ENCODE measurements around the gene PRSS36. TPM values are rescaled to one million over a fixed set of nuclear protein-coding genes. Genes with fewer than 3 reads are reported as not detected.

PRSS36 gene
- total RNA-seq, 1 experiment from 2014 or later = 4.1 TPM

DNA sequence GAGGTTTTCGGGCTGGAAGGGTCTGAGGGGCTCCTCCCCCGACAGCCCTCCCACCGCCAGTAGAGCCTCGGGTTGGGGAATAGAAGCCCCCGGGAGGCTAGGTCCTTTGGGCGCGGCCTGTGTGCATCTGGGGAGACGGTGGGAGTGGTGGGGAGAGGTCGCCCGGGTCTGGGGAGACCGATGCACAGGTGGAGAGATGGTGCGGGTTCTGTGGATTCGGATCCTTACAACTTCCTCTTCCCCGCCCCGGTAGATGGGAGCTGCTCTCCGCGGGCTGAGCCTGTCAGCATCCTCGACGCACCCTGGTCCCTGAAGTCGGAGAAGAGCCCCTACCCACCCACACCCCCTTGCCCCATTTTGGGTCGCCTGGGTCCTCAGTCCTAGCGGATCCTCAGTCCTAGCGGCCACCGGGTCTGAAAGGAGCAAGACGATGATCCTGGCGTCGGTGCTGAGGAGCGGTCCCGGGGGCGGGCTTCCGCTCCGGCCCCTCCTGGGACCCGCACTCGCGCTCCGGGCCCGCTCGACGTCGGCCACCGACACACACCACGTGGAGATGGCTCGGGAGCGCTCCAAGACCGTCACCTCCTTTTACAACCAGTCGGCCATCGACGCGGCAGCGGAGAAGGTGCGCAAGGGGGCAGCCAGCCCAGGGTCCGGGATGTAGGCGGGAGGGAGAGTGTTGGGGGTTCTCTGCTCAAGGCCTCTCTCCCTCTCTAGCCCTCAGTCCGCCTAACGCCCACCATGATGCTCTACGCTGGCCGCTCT is 40.9 kb downstream of the PRSS36 start:
- peak overlapping the region; percentile 91 for H2AFZ ChIP-seq
- CTCF ChIA-PET = no interaction called here
- peaks cover 15% of the 10 kb centered on the region for H3K4me1 ChIP-seq (replicated peaks; ENCODE audit: insufficient read depth)
- no peak overlapping the region for H3K27ac ChIP-seq
- H3K36me3 ChIP-seq (ENCODE audit: low read depth) = no peaks in the 10 kb centered on the region; the same call in 1 of the 2 replicates
- H3K27me3 ChIP-seq (ENCODE audit: insufficient read depth, low read depth) = no peaks in the 10 kb centered on the region
- H3K4me2 ChIP-seq = peak overlapping the region; percentile 99
- POLR2A ChIA-PET (ENCODE audit: unreplicated experiment) = interaction anchor here (0.6 kb wide), 2 partner anchors 25 to 301 kb away, joined by 3 read pairs; no protein-coding TSS in a partner anchor
- intact Hi-C loops (cut with micrococcal nuclease; ENCODE audit: unreplicated experiment) = loop anchor here (5.0 kb wide), 1 partner anchor 33 kb away; no protein-coding TSS in a partner anchor
- H3F3A ChIP-seq (ENCODE audit: insufficient read depth, low read depth) = peaks cover 32% of the 10 kb centered on the region
- TSS peak; percentile 29 for BruUV-seq (replicated peaks)
- no peaks in the 10 kb centered on the region for H3K9me3 ChIP-seq (ENCODE audit: insufficient read depth, low read depth)
- H3K4me3 ChIP-seq = peak overlapping the region; percentile 99
- no peaks in the 10 kb centered on the region for H3K9me2 ChIP-seq (ENCODE audit: insufficient read depth)
- no peaks in the 10 kb centered on the region for H4K20me1 ChIP-seq (ENCODE audit: insufficient read depth)
- TF ChIP-seq, protein P1, sequence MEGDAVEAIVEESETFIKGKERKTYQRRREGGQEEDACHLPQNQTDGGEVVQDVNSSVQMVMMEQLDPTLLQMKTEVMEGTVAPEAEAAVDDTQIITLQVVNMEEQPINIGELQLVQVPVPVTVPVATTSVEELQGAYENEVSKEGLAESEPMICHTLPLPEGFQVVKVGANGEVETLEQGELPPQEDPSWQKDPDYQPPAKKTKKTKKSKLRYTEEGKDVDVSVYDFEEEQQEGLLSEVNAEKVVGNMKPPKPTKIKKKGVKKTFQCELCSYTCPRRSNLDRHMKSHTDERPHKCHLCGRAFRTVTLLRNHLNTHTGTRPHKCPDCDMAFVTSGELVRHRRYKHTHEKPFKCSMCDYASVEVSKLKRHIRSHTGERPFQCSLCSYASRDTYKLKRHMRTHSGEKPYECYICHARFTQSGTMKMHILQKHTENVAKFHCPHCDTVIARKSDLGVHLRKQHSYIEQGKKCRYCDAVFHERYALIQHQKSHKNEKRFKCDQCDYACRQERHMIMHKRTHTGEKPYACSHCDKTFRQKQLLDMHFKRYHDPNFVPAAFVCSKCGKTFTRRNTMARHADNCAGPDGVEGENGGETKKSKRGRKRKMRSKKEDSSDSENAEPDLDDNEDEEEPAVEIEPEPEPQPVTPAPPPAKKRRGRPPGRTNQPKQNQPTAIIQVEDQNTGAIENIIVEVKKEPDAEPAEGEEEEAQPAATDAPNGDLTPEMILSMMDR (conservative IDR thresholded peaks at IDR 0.05) = no peak
- TF ChIP-seq EZH2 (IDR thresholded peaks at IDR 0.05; ENCODE audit: low read depth) = no peak
- H3K79me2 ChIP-seq (ENCODE audit: low read depth) = peaks cover 15% of the 10 kb centered on the region
- DNase-seq = no peak

DNA sequence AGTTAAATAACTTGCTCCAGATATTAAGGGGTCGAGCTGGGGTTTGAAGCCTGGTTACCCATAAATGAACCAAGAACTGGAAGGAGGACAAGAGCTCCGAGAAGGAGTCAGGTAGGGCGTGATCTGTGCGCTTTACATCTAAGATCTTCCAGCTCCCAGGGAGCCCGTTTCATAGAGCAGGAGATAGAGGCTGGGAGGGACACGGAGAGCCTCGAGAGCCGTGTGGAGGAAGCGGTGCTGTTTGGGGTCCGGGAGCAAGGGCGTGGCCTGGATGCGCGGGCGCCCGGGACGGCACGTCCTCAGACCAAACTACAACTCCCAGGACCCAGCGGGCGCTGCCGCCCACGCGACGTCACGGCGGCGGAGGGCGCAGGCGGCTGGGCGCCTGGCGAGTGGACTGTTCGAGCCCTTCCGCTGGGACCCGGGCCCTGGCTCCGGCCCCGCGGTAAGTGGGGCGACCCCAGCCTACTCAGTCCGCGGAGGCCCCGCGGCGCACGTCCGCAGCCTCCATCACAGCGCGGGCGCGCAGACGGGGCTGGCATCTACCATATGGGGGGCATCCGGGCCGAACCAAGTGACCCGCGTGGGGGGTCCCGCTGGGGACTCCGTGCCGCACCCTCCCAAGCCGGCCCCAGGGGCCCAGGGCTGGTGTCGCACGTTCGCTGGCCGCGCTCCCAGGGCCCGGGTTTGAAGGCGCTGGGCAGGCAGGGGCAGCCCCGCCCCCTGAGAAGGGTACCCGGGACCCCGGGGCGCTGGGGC is 41.7 kb downstream of the PRSS36 start, which contains the start of gene BCKDK:
Gene BCKDK, plus strand, starts transcription at position 352 of the 759 bp plus-strand sequence. CDS start 838 bp downstream, outside the sequence.
- ChIA-PET CTCF (no interaction called here), POLR2A (ENCODE audit: unreplicated experiment) (interaction anchor here (0.6 kb wide), 1 partner anchor 26 kb away, joined by 3 read pairs; no protein-coding TSS in a partner anchor)
- Histone ChIP-seq H3K4me1 (replicated peaks; ENCODE audit: insufficient read depth) (peaks cover 15% of the 10 kb centered on the region), H3K9me2 (ENCODE audit: insufficient read depth) (no peaks in the 10 kb centered on the region), H4K20me1 (ENCODE audit: insufficient read depth) (no peaks in the 10 kb centered on the region), H3K4me2 (peak within 1 kb of the TSS; percentile 99), H3F3A (ENCODE audit: insufficient read depth, low read depth) (peaks cover 25% of the 10 kb centered on the region), H3K79me2 (ENCODE audit: low read depth) (peaks cover 15% of the 10 kb centered on the region), H2AFZ (peak within 1 kb of the TSS; percentile 91), H3K36me3 (ENCODE audit: low read depth) (no peaks in the 10 kb centered on the region; the same call in 1 of the 2 replicates), H3K27ac (peak within 1 kb of the TSS; percentile 20; the same call in 1 of the 2 replicates), H3K4me3 (peak within 1 kb of the TSS; percentile 99), H3K27me3 (ENCODE audit: insufficient read depth, low read depth) (no peaks in the 10 kb centered on the region), H3K9me3 (ENCODE audit: insufficient read depth, low read depth) (no peaks in the 10 kb centered on the region)
- DNase-seq = peak in 1 of 2 experiments; percentile 68
- intact Hi-C loops (cut with micrococcal nuclease; ENCODE audit: unreplicated experiment) = loop anchor here (5.0 kb wide), 1 partner anchor 34 kb away; no protein-coding TSS in a partner anchor
- BruUV-seq (replicated peaks) = no TSS peak
- TF ChIP-seq, protein P1 (conservative IDR thresholded peaks at IDR 0.05) = no peak
- TF ChIP-seq EZH2 (IDR thresholded peaks at IDR 0.05; ENCODE audit: low read depth) = no peak

DNA sequence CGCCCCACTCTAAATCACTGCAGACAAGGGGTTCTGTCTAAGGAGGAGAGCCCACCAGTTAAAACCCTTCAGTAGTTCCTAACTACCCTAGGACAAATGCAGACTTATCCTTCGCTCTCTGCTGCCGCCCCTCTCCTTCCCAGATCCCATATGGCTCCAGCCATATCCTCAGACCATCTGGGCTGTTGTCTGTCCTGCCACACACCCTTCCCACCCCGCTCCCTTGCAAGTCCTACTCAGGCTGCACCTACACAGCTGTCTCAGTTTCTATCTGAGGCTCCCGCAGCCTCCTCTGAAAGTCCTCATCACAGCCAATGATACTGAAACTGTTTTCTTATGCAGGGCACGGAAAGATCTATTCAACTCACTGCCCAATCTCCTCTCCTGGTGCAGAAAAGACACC is 42.4 kb downstream of the PRSS36 start:
- intact Hi-C loops (cut with micrococcal nuclease; ENCODE audit: unreplicated experiment) = loop anchor here (5.0 kb wide), 1 partner anchor 35 kb away; no protein-coding TSS in a partner anchor
- Histone ChIP-seq H4K20me1 (ENCODE audit: insufficient read depth) (no peaks in the 10 kb centered on the region), H3K9me2 (ENCODE audit: insufficient read depth) (no peaks in the 10 kb centered on the region), H3K27ac (no peak overlapping the region), H3K9me3 (ENCODE audit: insufficient read depth, low read depth) (no peaks in the 10 kb centered on the region), H3K4me2 (peak overlapping the region; percentile 99; the same call in 1 of the 2 replicates), H3K36me3 (ENCODE audit: low read depth) (no peaks in the 10 kb centered on the region; the same call in 1 of the 2 replicates), H3K27me3 (ENCODE audit: insufficient read depth, low read depth) (no peaks in the 10 kb centered on the region), H3K79me2 (ENCODE audit: low read depth) (peaks cover 15% of the 10 kb centered on the region), H3F3A (ENCODE audit: insufficient read depth, low read depth) (peaks cover 31% of the 10 kb centered on the region; the same call in 1 of the 2 replicates), H2AFZ (no peak overlapping the region), H3K4me3 (no peak overlapping the region), H3K4me1 (replicated peaks; ENCODE audit: insufficient read depth) (peaks cover 15% of the 10 kb centered on the region)
- no peak for TF ChIP-seq EZH2 (IDR thresholded peaks at IDR 0.05; ENCODE audit: low read depth)
- TF ChIP-seq, protein P1 (conservative IDR thresholded peaks at IDR 0.05) = no peak
- POLR2A ChIA-PET (ENCODE audit: unreplicated experiment) = no interaction called here
- CTCF ChIA-PET = interaction anchor here (0.7 kb wide), 1 partner anchor 140 kb away, joined by 3 read pairs; no protein-coding TSS in a partner anchor
- no peak for DNase-seq
- no TSS peak for BruUV-seq (replicated peaks)

Measured in PC-9 (cell line).